Type B pancreatic cell (in vitro differentiated cells): ENCODE measurements around the gene NT5DC1. TPM values are rescaled to one million over a fixed set of nuclear protein-coding genes. Genes with fewer than 3 reads are reported as not detected.

Source experiments
- DNase-seq: peaks from one replicate; pipeline ENCODE4 v3.0.0; 2021; ENCODE audit warnings: mixed read lengths; ENCODE audit not compliant: unreplicated experiment; ENCODE audit errors: extremely low spot score
- H3K27ac Mint-ChIP-seq: 2 replicates; pipeline ENCODE4 v1.8.0; 2021; ENCODE audit warnings: mild to moderate bottlenecking, mixed read lengths
- H3K27me3 Mint-ChIP-seq: 2 replicates; pipeline ENCODE4 v1.8.0; 2021; ENCODE audit warnings: mixed read lengths
- H3K36me3 Mint-ChIP-seq: 2 replicates; pipeline ENCODE4 v1.8.0; 2021; ENCODE audit warnings: mixed read lengths
- H3K4me1 Mint-ChIP-seq: one replicate; pipeline ENCODE4 v1.8.0; 2021; ENCODE audit warnings: mixed read lengths; ENCODE audit not compliant: unreplicated experiment
- H3K4me3 Mint-ChIP-seq: 2 replicates; pipeline ENCODE4 v1.8.0; 2021; ENCODE audit warnings: mild to moderate bottlenecking, mixed read lengths
- H3K9me3 Mint-ChIP-seq: 2 replicates; pipeline ENCODE4 v1.8.0; 2021; ENCODE audit warnings: mixed read lengths
- total RNA-seq: library from RNA; stranded (reverse); gene quantifications from 2 replicates; pipeline ENCODE4 v1.2.1, GENCODE V29; 2021; ENCODE audit warnings: low replicate concordance
- TF ChIP-seq, protein P1 (sequence below): fragments of 200-600 bp; sonication (generic); conservative IDR thresholded peaks from 2 replicates; pipeline ENCODE4 v1.5.0; 2021; ENCODE audit warnings: antibody characterized with exemption, mild to moderate bottlenecking

Gene NT5DC1
- total RNA-seq, 1 donor from 2014 or later = 36.7 TPM

DNA sequence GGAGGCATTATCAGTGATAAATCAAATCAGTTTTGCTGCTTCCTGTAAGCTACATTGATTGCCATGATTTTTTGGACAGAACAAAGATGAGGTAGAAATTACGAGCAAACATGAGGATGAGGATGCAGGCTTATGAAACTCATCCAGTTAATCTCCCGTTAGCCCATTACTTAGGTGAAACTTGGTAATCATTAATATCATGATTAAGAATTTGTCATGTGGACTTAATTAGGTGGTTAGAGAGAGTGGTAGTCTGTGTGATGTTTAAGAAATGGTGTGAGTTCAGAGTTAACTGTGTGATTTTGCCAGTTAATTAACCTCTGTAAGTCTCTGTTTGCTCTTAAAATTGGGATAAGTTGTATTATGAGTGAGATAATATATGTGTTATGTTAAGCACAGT, 91.2 kb downstream of the NT5DC1 start:
- H3K4me3 Mint-ChIP-seq = no peak overlapping the region
- H3K4me1 Mint-ChIP-seq = no peaks in the 10 kb centered on the region
- H3K27ac Mint-ChIP-seq = no peak overlapping the region
- no peaks in the 10 kb centered on the region for H3K36me3 Mint-ChIP-seq
- H3K9me3 Mint-ChIP-seq = no peaks in the 10 kb centered on the region
- no peaks in the 10 kb centered on the region for H3K27me3 Mint-ChIP-seq
- TF ChIP-seq, protein P1, sequence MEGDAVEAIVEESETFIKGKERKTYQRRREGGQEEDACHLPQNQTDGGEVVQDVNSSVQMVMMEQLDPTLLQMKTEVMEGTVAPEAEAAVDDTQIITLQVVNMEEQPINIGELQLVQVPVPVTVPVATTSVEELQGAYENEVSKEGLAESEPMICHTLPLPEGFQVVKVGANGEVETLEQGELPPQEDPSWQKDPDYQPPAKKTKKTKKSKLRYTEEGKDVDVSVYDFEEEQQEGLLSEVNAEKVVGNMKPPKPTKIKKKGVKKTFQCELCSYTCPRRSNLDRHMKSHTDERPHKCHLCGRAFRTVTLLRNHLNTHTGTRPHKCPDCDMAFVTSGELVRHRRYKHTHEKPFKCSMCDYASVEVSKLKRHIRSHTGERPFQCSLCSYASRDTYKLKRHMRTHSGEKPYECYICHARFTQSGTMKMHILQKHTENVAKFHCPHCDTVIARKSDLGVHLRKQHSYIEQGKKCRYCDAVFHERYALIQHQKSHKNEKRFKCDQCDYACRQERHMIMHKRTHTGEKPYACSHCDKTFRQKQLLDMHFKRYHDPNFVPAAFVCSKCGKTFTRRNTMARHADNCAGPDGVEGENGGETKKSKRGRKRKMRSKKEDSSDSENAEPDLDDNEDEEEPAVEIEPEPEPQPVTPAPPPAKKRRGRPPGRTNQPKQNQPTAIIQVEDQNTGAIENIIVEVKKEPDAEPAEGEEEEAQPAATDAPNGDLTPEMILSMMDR = no peak
- DNase-seq = no peak

DNA sequence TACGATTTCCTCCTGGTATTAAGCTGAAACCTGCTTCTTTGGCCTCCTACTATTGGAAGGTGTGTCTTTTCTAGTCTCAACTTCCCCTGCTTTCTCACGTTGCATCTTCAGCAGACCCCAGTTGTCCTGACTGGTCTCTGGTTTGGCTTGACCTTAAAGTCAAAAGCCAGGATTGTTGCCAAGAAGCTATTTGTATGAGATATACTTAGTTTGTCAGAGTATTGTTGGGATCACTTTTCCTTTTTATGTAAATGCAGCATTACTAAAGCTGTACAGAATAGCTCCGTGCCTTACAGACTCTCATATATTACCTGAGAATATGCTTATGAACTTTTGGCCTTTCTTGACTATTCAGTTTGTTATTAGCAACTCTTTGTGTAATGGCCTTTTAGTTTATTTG, 92.1 kb downstream of the NT5DC1 start:
- Mint-ChIP-seq H3K4me3 (no peak overlapping the region), H3K9me3 (no peaks in the 10 kb centered on the region), H3K36me3 (no peaks in the 10 kb centered on the region), H3K4me1 (no peaks in the 10 kb centered on the region), H3K27me3 (no peaks in the 10 kb centered on the region), H3K27ac (no peak overlapping the region)
- TF ChIP-seq, protein P1 = no peak
- DNase-seq = no peak

DNA sequence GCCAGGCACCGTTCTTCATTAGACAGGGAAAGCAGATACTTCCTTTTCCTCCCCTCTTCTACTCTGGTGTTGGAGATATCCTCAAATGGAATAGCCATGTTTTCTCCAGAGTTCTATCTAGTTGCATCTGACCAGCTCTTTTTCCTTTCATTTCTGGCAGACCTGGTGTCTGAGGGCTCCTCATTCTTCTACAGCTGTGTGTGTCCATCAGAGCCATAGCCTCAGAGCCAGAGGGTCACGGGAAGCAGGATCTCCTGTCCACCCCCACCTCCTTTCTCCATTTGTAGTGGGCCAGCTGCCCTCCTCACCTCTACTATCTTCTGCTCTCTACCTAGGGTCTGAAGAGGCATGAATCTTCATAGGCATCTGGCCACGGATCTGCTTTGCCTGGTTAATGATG, 96.2 kb downstream of the NT5DC1 start:
- H3K27ac Mint-ChIP-seq = no peak overlapping the region
- H3K36me3 Mint-ChIP-seq = no peaks in the 10 kb centered on the region
- H3K9me3 Mint-ChIP-seq = no peaks in the 10 kb centered on the region
- no peak overlapping the region for H3K4me3 Mint-ChIP-seq
- TF ChIP-seq, protein P1 = no peak
- no peaks in the 10 kb centered on the region for H3K27me3 Mint-ChIP-seq
- no peak for DNase-seq
- H3K4me1 Mint-ChIP-seq = peaks cover 5% of the 10 kb centered on the region

DNA sequence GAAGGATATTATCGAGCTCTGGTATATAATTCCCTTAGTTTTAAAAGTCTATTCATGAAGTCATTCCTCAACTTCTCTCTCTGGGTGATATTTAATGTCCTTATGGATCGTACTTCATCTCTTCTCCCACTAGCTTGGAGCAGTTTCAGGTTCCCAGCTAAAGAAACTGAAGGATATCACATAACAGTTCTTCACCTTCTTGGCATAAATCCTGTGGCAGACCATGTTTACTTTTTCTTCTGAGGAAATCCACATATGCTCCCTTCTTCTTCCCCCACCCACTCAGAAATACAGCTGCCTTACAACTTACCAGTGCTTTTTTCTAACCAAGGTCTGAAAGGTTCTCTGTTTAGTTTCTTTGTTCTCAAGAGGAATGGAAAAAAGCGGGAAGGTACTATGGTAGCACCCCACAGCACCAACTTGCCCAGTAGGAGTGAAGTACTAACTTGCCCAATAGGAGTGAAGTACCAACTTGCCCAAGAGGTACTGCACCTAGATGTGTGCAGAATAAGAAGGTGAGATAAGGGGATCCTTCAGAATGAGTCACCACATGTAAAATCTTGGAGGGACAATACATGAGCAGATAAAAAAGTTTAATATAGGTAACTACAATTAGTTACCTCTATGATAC, 100.1 kb downstream of the NT5DC1 start:
- no peaks in the 10 kb centered on the region for H3K9me3 Mint-ChIP-seq
- no peaks in the 10 kb centered on the region for H3K36me3 Mint-ChIP-seq
- H3K27me3 Mint-ChIP-seq = no peaks in the 10 kb centered on the region
- no peak for DNase-seq
- H3K4me1 Mint-ChIP-seq = peaks cover 11% of the 10 kb centered on the region
- no peak overlapping the region for H3K4me3 Mint-ChIP-seq
- peak overlapping the region; percentile 6 for H3K27ac Mint-ChIP-seq
- TF ChIP-seq, protein P1 = no peak

DNA sequence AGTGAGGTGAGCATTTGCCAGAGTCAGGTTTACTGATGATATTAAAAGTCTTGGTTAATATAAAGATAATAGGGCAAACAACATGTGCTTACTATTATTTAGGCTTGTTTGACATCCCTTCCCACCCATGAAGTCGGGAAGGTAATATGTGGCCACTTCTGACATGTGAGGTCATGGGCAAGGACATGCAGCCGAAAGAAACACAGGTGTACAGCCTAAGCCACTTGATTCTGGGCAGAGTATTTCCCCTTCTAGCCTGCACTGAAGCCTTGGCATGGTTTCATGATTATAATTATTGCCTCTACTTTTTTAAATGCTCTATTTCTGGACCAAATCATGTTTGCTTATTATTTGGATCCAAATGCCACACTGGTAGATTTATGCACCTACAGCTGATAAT, 100.9 kb downstream of the NT5DC1 start:
- TF ChIP-seq, protein P1 = no peak
- Mint-ChIP-seq H3K36me3 (no peaks in the 10 kb centered on the region), H3K4me3 (no peak overlapping the region), H3K27ac (no peak overlapping the region), H3K9me3 (no peaks in the 10 kb centered on the region), H3K4me1 (peaks cover 11% of the 10 kb centered on the region), H3K27me3 (no peaks in the 10 kb centered on the region)
- DNase-seq = no peak

DNA sequence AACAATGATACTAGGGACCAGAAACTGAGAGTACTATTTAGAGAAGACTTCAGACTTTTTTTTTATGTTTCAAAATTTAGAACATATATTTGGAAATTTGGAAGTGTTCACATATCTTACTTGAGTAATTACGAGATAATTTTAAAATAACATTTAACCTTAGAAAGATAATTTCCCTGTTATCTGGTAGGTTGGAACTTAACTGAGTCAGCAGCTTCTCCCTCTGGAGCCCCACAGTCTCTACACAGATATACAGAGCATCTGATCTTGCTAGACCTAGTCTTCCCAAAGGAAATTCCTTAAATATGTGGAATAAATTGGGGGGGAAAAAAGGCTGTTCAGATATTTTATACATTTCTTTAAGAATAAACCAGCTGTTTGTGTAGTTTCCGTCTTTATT, 104.6 kb downstream of the NT5DC1 start:
- H3K27ac Mint-ChIP-seq = no peak overlapping the region

More for the DNA sequence above, 104.6 kb downstream of the NT5DC1 start:
- H3K36me3 Mint-ChIP-seq = no peaks in the 10 kb centered on the region
- H3K4me1 Mint-ChIP-seq = peaks cover 17% of the 10 kb centered on the region
- H3K4me3 Mint-ChIP-seq = no peak overlapping the region
- no peak for DNase-seq
- TF ChIP-seq, protein P1 = no peak
- H3K27me3 Mint-ChIP-seq = no peaks in the 10 kb centered on the region
- no peaks in the 10 kb centered on the region for H3K9me3 Mint-ChIP-seq
